VCaP (cell line): ENCODE data around the gene TUBE1.
"Not testable (repeated sequence)": the region's sequence is repeated elsewhere in the genome, so short reads cannot be mapped to it uniquely, and the experiment has no call there.

Experiments used
- H3K27ac ChIP-seq: fragments of 450-650 bp; 2 replicates; pipeline ENCODE4 v1.5.1; 2017
- CTCF ChIP-seq: fragments of 450-650 bp; conservative IDR thresholded peaks from 2 replicates; pipeline ENCODE4 v1.5.1; 2017; ENCODE audit warnings: mild to moderate bottlenecking, moderate library complexity

TUBE1 gene

DNA sequence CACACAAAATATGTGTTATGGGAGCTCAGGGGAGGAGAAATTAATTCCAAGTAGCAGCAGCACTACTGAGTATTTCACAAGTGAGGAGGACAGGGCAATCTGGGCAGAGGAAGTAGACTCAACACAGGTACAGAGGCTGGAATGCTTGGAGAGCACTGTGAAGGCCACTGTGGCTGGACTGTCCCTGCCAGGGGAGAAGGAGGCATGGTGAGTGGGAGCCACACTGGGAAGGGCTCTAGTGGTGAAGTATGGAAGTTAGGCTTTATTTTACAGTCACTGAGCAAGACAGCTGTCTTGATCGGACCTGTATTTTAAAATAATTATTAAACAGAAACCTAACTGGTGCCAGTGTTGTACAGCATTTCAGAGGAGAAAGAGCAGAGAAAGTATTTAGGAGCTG is 28.9 kb upstream of the TUBE1 start:
- H3K27ac ChIP-seq = no peak overlapping the region
- TF ChIP-seq CTCF = no peak; the same call in 1 of the 2 replicates

DNA sequence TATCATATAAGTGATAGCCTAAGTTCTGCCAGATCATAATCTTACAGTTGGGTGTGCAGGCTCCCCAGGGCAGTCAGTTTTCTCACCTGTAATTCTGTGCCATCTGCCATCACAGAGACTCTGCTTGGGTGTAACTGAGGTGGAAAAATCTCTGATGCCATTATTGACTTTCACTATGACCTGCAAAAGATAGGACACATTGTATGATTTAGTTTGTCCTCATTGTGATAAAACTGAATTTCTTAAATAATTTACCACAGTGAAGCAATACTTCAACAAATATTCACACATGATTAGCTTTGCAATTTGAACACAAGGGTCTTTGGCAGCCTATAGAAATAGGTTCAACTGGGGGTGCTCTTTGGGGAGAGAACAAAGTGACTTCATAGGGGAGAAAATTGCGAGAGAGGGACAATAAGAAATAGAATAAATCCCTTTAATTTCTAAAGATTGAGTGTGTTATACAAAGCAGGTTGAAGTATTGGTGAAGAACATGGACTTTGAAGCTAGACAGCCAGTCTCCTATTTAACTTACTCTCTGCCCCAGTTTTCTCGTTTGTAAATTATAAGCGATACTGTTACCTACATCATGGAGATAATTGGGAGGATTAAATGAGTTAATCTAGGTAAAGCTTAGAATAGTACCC is 27.4 kb upstream of the TUBE1 start:
- H3K27ac ChIP-seq = no peak overlapping the region
- no peak for TF ChIP-seq CTCF

- TF ChIP-seq CTCF = no peak
- H3K27ac ChIP-seq = no peak overlapping the region
Observed at GRCh38 chr6:112113918-112114317, 26.6 kb upstream of the TUBE1 start.

DNA sequence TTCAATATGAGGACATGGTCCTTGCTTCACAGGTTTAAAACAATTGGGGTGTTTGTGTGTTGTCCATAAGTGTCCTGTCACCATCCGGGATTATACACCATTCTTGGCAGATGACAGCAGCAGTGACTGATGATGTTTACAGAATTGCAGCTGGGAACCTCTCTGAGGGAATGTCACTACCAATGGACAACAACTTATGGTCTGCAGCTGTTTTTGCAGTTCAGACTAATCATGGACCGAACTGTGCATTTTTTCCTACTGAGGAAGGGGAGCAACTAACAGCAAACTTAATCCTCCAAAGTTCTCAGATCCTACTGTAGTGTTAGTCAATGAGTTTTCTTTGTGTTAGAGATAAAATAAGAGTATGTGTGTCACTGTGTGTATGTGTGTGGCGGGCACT is 26.1 kb upstream of the TUBE1 start:
- TF ChIP-seq CTCF = no peak
- no peak overlapping the region for H3K27ac ChIP-seq

- no peak for TF ChIP-seq CTCF
- no peak overlapping the region for H3K27ac ChIP-seq
Observed at GRCh38 chr6:112109262-112109661, 22.0 kb upstream of the TUBE1 start.

DNA sequence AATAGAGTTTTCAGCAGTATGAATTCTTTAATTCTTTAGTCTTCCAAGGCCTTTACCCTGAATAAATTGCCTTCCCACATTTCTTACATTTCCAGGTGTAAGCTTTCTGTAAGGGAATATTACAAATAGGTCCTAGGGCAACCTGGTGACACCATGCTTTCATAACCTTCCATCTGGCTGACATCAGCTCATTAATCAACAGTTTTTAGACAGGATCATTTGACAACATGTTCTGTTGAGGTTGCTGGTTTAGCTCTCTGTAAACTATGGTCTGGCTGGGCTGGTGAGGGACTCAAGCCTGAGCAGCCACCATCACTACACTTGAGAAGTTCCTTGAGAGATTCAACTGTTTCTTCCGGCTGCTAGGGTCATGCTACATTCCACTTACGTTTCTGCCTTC is 19.3 kb upstream of the TUBE1 start:
- H3K27ac ChIP-seq = no peak overlapping the region
- no peak for TF ChIP-seq CTCF

DNA sequence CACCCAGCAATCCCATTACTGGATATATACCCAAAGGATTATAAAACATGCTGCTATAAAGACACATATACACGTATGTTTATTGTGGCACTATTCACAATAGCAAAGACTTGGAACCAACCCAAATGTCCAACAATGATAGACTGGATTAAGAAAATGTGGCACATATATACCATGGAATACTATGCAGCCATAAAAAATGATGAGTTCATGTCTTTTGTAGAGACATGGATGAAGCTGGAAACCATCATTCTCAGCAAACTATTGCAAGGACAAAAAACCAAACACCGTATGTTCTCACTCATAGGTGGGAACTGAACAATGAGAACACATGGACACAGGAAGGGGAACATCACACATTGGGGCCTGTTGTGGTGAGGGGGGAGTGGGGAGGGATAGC is 18.7 kb upstream of the TUBE1 start:
- H3K27ac ChIP-seq = not testable (repeated sequence)

DNA sequence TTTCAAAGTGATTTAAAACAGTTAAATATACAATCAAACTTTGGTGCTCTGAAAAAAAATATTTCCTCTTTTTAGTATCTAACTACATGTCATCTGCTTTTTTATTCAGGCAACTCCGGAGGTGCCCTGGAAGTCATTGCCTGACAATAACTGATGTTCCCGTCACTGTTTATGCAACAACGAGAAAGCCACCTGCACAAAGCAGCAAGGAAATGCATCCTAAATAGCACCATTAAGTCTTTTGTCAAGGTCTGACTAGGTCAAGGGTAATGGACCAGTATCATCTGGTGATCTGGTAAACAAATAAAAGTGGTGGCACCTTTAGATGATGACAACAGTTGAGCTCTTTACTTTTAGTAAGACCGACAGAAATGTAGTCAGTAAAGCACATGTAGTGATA is 13.3 kb upstream of the TUBE1 start:
- TF ChIP-seq CTCF = no peak
- no peak overlapping the region for H3K27ac ChIP-seq
